HepG2 (cell line): Measurements from ENCODE around the gene RCBTB2. TPM values are rescaled to one million over a fixed set of nuclear protein-coding genes. Genes with fewer than 3 reads are reported as not detected.
A peak's percentile ranks its signal among the peaks of the same experiment; 100 is the strongest.

Experiments
- CBX1 ChIP-seq: IDR thresholded peaks from one replicate; pipeline ENCODE4 v1.6.1; 2016; ENCODE audit warnings: antibody characterized with exemption, low read depth
- HDAC2 ChIP-seq: sonication (generic); formaldehyde crosslinking; IDR thresholded peaks from 2 replicates; pipeline ENCODE4 v1.4.0; 2020; ENCODE audit warnings: missing genetic modification reagents
- KDM3A ChIP-seq: IDR thresholded peaks from 2 replicates; pipeline ENCODE4 v1.6.1; 2018; ENCODE audit warnings: low read depth, missing compliant biosample characterization
- RELA ChIP-seq: sonication (generic); formaldehyde crosslinking; IDR thresholded peaks from 2 replicates; pipeline ENCODE4 v1.4.0; 2020; ENCODE audit warnings: missing genetic modification reagents
- SALL2 ChIP-seq: sonication (generic); formaldehyde crosslinking; IDR thresholded peaks from 2 replicates; pipeline ENCODE4 v1.8.1; 2023; ENCODE audit warnings: mild to moderate bottlenecking, missing genetic modification reagents, inconsistent platforms
- SMAD9 ChIP-seq: sonication (generic); formaldehyde crosslinking; IDR thresholded peaks from 2 replicates; pipeline ENCODE4 v1.5.1; 2020; ENCODE audit warnings: mild to moderate bottlenecking, missing genetic modification reagents
- ZBTB20 ChIP-seq: sonication (generic); formaldehyde crosslinking; IDR thresholded peaks from 2 replicates; pipeline ENCODE4 v1.8.1; 2023; ENCODE audit warnings: missing genetic modification reagents, low read depth, mild to moderate bottlenecking, borderline replicate concordance
- ZBTB7B ChIP-seq: sonication (generic); formaldehyde crosslinking; IDR thresholded peaks from 2 replicates; pipeline ENCODE4 v1.4.0; 2020; ENCODE audit warnings: missing genetic modification reagents
- ZFP1 ChIP-seq: IDR thresholded peaks from 2 replicates; pipeline ENCODE4 v1.6.1; 2016
- ZMYM4 ChIP-seq: sonication (generic); formaldehyde crosslinking; IDR thresholded peaks from 2 replicates; pipeline ENCODE4 v1.8.1; 2023; ENCODE audit warnings: mild to moderate bottlenecking, missing genetic modification reagents
- ZNF235 ChIP-seq: sonication (generic); formaldehyde crosslinking; IDR thresholded peaks from 2 replicates; pipeline ENCODE4 v1.8.1; 2023; ENCODE audit warnings: mild to moderate bottlenecking, missing genetic modification reagents, borderline replicate concordance
- ZNF556 ChIP-seq: sonication (generic); formaldehyde crosslinking; IDR thresholded peaks from 2 replicates; pipeline ENCODE4 v1.4.0; 2020; ENCODE audit warnings: mild to moderate bottlenecking, missing genetic modification reagents, borderline replicate concordance
- ZNF672 ChIP-seq: sonication (generic); formaldehyde crosslinking; IDR thresholded peaks from 2 replicates; pipeline ENCODE4 v1.8.1; 2022; ENCODE audit warnings: missing genetic modification reagents
- polyA plus RNA-seq, 8 experiments: library from polyadenylated mRNA; depleted of rRNA in 3 of 8; stranded (reverse) in 7 of 8; unstranded in 1 of 8; fragments of >200 nt; fragmentation: Illumina TruSeq in 4 of 8; extraction: Trizol in 4 of 8; gene quantifications; 2 replicates each; pipeline versions ENCODE4 v1.2.1 to v1.2.3, GENCODE V29; 2011 to 2016; ENCODE audit warnings: low read depth in 4 of 8, missing spikeins in 1 of 8, mixed read lengths in 1 of 8; ENCODE audit not compliant: insufficient read depth in 1 of 8
- total RNA-seq, 5 experiments: library from RNA; depleted of rRNA; stranded (reverse); fragments of >200 nt; fragmentation: Illumina TruSeq; extraction: Trizol; gene quantifications; 2 replicates each; pipeline ENCODE4 v1.2.3, GENCODE V29; 2016; ENCODE audit warnings: low read depth in 1 of 5
- TF ChIP-seq, protein P1 (sequence below), 2 experiments: fragments of 450-650 bp in 1 of 2; sonication (generic) in 1 of 2; formaldehyde crosslinking in 1 of 2; IDR thresholded peaks; 2 replicates each; pipeline versions ENCODE4 v1.6.1 to v1.8.0; 2016 to 2022; ENCODE audit warnings: antibody characterized with exemption in 1 of 2, mild to moderate bottlenecking in 1 of 2, missing genetic modification reagents in 1 of 2
- TF ChIP-seq, protein P2 (sequence below): sonication (generic); formaldehyde crosslinking; conservative IDR thresholded peaks from 2 replicates; pipeline ENCODE4 v1.8.0; 2022; ENCODE audit warnings: mild to moderate bottlenecking, moderate library complexity, missing genetic modification reagents
- TF ChIP-seq, protein P3 (sequence below): sonication (generic); formaldehyde crosslinking; IDR thresholded peaks from 2 replicates; pipeline ENCODE4 v1.5.1; 2020; ENCODE audit warnings: missing genetic modification reagents, mild to moderate bottlenecking, borderline replicate concordance

Gene RCBTB2
- total and polyA plus RNA-seq, 2 of the 13 experiments (the other 11 are each of a cell fraction or from before 2014, with no cell fraction given): 1.9 to 2.7 TPM

DNA sequence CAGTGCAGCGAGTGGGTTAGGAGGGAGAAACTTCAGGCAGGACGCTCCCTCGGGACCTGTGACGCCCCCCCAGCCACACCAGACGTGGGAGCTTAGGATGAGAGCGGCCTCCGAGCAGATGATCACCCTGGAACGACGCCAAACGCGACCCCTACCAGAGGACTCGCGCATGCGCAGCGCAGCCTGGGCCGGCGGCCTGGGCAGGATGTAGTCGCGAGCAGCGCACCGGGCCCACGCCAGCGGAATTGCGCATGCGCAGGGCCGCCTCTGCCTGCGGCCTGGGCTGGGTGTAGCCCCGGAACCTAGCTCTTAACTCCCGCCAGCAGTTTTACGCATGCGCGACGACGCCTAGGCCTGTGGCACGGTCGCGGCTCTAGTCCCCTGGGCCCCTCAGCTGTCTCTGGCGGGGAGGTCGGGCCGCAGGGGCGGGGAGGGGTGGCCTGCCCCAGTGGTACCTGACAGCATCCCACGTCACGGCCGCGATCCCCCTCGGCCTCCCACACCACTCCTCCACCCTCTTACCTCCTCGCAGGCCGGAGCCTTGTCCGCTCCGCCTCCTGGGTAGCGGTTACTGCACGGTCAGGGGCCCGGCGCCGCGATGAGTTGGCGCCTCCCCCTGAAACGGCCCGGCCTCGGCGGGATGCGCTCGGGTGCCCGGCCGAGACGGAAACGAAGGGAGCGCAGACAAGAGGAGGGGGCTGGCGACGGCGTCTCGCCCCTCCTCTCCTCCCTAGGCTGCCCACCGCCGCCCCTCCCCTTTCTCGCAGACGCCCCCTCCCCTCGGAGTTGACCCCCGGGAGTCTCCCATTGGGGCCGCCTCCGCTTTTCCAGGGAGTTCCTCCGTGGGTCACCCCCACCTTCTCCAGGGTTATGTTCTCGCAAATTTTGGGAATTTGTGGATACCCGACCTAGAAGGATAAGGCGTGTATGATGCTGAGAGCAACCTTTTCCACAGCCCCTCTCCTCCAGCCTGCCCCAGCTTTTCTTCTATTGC is at the start of gene RCBTB2 (continued):
- TF ChIP-seq, protein P1, sequence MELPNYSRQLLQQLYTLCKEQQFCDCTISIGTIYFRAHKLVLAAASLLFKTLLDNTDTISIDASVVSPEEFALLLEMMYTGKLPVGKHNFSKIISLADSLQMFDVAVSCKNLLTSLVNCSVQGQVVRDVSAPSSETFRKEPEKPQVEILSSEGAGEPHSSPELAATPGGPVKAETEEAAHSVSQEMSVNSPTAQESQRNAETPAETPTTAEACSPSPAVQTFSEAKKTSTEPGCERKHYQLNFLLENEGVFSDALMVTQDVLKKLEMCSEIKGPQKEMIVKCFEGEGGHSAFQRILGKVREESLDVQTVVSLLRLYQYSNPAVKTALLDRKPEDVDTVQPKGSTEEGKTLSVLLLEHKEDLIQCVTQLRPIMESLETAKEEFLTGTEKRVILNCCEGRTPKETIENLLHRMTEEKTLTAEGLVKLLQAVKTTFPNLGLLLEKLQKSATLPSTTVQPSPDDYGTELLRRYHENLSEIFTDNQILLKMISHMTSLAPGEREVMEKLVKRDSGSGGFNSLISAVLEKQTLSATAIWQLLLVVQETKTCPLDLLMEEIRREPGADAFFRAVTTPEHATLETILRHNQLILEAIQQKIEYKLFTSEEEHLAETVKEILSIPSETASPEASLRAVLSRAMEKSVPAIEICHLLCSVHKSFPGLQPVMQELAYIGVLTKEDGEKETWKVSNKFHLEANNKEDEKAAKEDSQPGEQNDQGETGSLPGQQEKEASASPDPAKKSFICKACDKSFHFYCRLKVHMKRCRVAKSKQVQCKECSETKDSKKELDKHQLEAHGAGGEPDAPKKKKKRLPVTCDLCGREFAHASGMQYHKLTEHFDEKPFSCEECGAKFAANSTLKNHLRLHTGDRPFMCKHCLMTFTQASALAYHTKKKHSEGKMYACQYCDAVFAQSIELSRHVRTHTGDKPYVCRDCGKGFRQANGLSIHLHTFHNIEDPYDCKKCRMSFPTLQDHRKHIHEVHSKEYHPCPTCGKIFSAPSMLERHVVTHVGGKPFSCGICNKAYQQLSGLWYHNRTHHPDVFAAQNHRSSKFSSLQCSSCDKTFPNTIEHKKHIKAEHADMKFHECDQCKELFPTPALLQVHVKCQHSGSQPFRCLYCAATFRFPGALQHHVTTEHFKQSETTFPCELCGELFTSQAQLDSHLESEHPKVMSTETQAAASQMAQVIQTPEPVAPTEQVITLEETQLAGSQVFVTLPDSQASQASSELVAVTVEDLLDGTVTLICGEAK (IDR thresholded peaks at IDR 0.05): no peak
- TF ChIP-seq, protein P1 (CRISPR knock-in tag; IDR thresholded peaks at IDR 0.05): peak; percentile 65; the same call in 1 of the 2 replicates
- TF ChIP-seq KDM3A (CRISPR knock-in tag) (peak; percentile 78; the same call in 1 of the 2 replicates), ZNF672 (CRISPR knock-in tag) (0 out of 2 replicates have a peak, but pooled peaks have one; percentile 61), ZNF556 (CRISPR knock-in tag) (0 out of 2 replicates have a peak, but pooled peaks have one; percentile 16), ZFP1 (CRISPR knock-in tag) (0 out of 2 replicates have a peak, but pooled peaks have one; percentile 20), HDAC2 (peak; percentile 44; the same call in 1 of the 2 replicates), ZBTB7B (CRISPR knock-in tag) (peak; percentile 90), SALL2 (peak; percentile 86), SMAD9 (CRISPR knock-in tag) (no peak), ZNF235 (CRISPR knock-in tag) (0 out of 2 replicates have a peak, but pooled peaks have one; percentile 35), ZMYM4 (peak; percentile 65), ZBTB20 (CRISPR knock-in tag) (peak; percentile 24; the same call in 1 of the 2 replicates), RELA (0 out of 2 replicates have a peak, but pooled peaks have one; percentile 47), CBX1 (peak; percentile 75)
- TF ChIP-seq, protein P2, sequence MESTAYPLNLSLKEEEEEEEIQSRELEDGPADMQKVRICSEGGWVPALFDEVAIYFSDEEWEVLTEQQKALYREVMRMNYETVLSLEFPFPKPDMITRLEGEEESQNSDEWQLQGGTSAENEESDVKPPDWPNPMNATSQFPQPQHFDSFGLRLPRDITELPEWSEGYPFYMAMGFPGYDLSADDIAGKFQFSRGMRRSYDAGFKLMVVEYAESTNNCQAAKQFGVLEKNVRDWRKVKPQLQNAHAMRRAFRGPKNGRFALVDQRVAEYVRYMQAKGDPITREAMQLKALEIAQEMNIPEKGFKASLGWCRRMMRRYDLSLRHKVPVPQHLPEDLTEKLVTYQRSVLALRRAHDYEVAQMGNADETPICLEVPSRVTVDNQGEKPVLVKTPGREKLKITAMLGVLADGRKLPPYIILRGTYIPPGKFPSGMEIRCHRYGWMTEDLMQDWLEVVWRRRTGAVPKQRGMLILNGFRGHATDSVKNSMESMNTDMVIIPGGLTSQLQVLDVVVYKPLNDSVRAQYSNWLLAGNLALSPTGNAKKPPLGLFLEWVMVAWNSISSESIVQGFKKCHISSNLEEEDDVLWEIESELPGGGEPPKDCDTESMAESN: peak; percentile 78; the same call in 1 of the 2 replicates
- TF ChIP-seq, protein P3, sequence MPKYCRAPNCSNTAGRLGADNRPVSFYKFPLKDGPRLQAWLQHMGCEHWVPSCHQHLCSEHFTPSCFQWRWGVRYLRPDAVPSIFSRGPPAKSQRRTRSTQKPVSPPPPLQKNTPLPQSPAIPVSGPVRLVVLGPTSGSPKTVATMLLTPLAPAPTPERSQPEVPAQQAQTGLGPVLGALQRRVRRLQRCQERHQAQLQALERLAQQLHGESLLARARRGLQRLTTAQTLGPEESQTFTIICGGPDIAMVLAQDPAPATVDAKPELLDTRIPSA: 0 out of 2 replicates have a peak, but pooled peaks have one; percentile 81
